Choroid plexus epithelial cell (primary cell): ENCODE measurements around the gene UQCC3.
A peak's percentile ranks its signal among the peaks of the same experiment; 100 is the strongest.

ENCODE experiments used
- DNase-seq: peaks from one replicate; pipeline ENCODE4 v3.0.0-alpha.2; 2010; ENCODE audit warnings: low read depth
- H3K4me3 ChIP-seq: 2 replicates; pipeline ENCODE4 v1.5.1; 2011; ENCODE audit warnings: low read depth, mild to moderate bottlenecking, control low read depth, low read length, moderate library complexity
- TF ChIP-seq, protein P1 (sequence below): conservative IDR thresholded peaks from 2 replicates; pipeline ENCODE4 v1.5.1; 2011; ENCODE audit warnings: low read depth, mild to moderate bottlenecking, control low read depth, inconsistent platforms, low read length, moderate library complexity

Gene UQCC3, protein sequence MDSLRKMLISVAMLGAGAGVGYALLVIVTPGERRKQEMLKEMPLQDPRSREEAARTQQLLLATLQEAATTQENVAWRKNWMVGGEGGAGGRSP

DNA sequence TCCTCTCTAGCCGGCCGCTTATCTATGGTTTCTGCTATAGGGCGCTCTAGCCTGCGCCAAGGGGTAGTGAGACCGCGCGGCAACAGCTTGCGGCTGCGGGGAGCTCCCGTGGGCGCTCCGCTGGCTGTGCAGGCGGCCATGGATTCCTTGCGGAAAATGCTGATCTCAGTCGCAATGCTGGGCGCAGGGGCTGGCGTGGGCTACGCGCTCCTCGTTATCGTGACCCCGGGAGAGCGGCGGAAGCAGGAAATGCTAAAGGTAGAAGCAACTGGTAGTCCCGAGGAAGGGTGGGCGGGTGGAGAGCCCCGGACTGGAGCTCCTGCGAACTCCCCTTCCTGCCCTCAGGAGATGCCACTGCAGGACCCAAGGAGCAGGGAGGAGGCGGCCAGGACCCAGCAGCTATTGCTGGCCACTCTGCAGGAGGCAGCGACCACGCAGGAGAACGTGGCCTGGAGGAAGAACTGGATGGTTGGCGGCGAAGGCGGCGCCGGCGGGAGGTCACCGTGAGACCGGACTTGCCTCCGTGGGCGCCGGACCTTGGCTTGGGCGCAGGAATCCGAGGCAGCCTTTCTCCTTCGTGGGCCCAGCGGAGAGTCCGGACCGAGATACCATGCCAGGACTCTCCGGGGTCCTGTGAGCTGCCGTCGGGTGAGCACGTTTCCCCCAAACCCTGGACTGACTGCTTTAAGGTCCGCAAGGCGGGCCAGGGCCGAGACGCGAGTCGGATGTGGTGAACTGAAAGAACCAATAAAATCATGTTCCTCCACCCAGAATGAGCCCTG, at the start of gene UQCC3, which contains the start of gene LBHD1:
TSS of gene UQCC3 (plus strand) at position 66 of the 782 bp plus-strand sequence. CDS start at position 139, 73 bp downstream.
TSS of gene LBHD1 (minus strand) at position 660 of the 782 bp plus-strand sequence. CDS start 2,236 bp downstream, outside the sequence.
- TF ChIP-seq, protein P1, sequence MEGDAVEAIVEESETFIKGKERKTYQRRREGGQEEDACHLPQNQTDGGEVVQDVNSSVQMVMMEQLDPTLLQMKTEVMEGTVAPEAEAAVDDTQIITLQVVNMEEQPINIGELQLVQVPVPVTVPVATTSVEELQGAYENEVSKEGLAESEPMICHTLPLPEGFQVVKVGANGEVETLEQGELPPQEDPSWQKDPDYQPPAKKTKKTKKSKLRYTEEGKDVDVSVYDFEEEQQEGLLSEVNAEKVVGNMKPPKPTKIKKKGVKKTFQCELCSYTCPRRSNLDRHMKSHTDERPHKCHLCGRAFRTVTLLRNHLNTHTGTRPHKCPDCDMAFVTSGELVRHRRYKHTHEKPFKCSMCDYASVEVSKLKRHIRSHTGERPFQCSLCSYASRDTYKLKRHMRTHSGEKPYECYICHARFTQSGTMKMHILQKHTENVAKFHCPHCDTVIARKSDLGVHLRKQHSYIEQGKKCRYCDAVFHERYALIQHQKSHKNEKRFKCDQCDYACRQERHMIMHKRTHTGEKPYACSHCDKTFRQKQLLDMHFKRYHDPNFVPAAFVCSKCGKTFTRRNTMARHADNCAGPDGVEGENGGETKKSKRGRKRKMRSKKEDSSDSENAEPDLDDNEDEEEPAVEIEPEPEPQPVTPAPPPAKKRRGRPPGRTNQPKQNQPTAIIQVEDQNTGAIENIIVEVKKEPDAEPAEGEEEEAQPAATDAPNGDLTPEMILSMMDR: no peak
- H3K4me3 ChIP-seq: peak within 1 kb of the TSS; percentile 72
- peak; percentile 90 for DNase-seq

DNA sequence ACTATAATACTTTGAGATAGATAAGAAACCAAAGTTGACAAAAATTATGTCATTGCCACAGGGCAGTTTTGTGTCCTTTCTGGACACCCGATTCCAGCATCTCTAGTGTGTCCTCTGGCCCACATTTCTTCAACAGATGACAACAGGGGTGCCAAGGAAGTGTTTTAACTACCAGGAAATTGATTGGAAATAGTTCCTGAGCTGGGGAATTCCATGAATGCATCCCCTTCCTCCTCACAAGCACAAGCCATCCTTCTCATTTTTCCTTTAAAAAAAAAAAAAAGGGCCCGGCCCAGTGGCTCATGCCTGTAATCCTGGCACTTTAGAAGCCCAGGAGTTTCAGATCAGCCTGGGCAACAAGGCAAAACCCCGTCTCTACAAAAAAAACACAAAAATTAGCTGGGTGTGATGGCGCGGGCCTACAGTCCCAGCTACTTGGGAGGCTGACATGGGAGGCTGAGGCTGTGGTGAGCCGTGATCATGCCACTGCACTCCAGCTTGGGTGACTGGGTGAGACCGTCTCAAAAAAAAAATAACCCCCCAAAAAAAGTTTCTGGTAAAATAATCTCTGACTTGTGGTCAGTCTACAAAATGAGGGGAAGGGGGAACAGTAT, 48.9 kb upstream of the UQCC3 start:
- DNase-seq: no peak
- TF ChIP-seq, protein P1: no peak
- H3K4me3 ChIP-seq: no peak overlapping the region

DNA sequence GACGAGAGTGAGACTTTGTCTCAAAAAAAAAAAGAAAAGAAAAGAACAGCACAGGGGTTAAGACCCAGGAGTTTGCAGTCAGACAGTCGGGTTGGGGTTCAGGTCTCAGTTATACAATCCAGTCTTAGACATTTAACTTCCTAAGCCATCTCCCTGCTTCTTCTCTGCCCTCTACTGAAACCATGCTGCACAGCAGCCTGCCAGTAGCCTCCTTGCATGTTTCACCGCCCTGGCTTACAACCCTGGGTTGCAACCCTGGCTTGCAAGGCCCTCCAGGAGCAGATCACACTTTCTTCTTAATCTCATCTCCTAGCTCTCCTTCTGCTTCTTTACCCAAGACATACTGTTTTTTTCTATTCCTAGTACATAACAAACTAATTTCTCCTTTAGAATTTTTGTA, 43.8 kb upstream of the UQCC3 start:
- peak; percentile 37 for DNase-seq
- TF ChIP-seq, protein P1: peak; percentile 29
- no peak overlapping the region for H3K4me3 ChIP-seq

- no peak overlapping the region for H3K4me3 ChIP-seq
- no peak for DNase-seq
- TF ChIP-seq, protein P1: no peak
Measured at GRCh38 chr11:62632492-62632891, 39.0 kb upstream of the UQCC3 start.

- no peak overlapping the region for H3K4me3 ChIP-seq
- TF ChIP-seq, protein P1: no peak
- no peak for DNase-seq
Measured at GRCh38 chr11:62644220-62644619, 27.3 kb upstream of the UQCC3 start.

- TF ChIP-seq, protein P1: no peak
- H3K4me3 ChIP-seq: peak overlapping the region; percentile 90
Measured at GRCh38 chr11:62645671-62645945, 25.9 kb upstream of the UQCC3 start.

More at GRCh38 chr11:62645671-62645945, 25.9 kb upstream of the UQCC3 start:
- DNase-seq: no peak
